H1 (cell line): ENCODE data around the gene RELCH. TPM values are rescaled to one million over a fixed set of nuclear protein-coding genes. Genes with fewer than 3 reads are reported as not detected.

Source experiments
- CTCF ChIA-PET: fragments of 300-600 bp; sonication (Branson Sonifier 250); formaldehyde crosslinking; loops from one replicate; lab custom pipeline; 2021; ENCODE audit not compliant: partially characterized antibody; lab: Charles Lee
- POLR2A ChIA-PET: fragments of 300-600 bp; sonication (Branson Sonifier 250); formaldehyde crosslinking; loops from one replicate; lab custom pipeline; 2021; ENCODE audit warnings: inconsistent platforms; ENCODE audit not compliant: partially characterized antibody; lab: Charles Lee
- DNase-seq, 2 experiments: peaks; one replicate each; pipeline versions ENCODE4 v3.0.0 to v3.0.0-alpha.2; 2010 to 2022; ENCODE audit warnings: low spot score in 2 of 2, low read depth in 1 of 2, mixed read lengths in 1 of 2
- FAIRE-seq: peaks from 2 replicates; lab custom pipeline; 2011; peaks lifted over from hg19 to GRCh38; lab: Jason Lieb, UNC
- H2AFZ ChIP-seq: 2 replicates; pipeline ENCODE4 v1.8.1; 2012; ENCODE audit warnings: low read length, inconsistent platforms
- H2AK5ac ChIP-seq: 2 replicates; pipeline ENCODE4 v1.6.1; 2013; ENCODE audit warnings: low read depth, low read length
- H2BK120ac ChIP-seq: replicated peaks from 2 replicates; pipeline ENCODE3; 2013; ENCODE audit warnings: low read depth, low read length, inconsistent platforms
- H2BK12ac ChIP-seq: 2 replicates; pipeline ENCODE4 v1.6.1; 2013; ENCODE audit warnings: low read depth, low read length
- H2BK15ac ChIP-seq: 2 replicates; pipeline ENCODE4 v1.6.1; 2013; ENCODE audit warnings: low read length
- H2BK20ac ChIP-seq: 2 replicates; pipeline ENCODE4 v1.6.1; 2013; ENCODE audit warnings: low read length
- H2BK5ac ChIP-seq: 2 replicates; pipeline ENCODE4 v1.6.1; 2013; ENCODE audit warnings: low read depth, low read length
- H3K14ac ChIP-seq: 2 replicates; pipeline ENCODE4 v1.6.1; 2013; ENCODE audit warnings: inconsistent platforms; ENCODE audit not compliant: insufficient read length
- H3K18ac ChIP-seq: 2 replicates; pipeline ENCODE4 v1.6.1; 2013; ENCODE audit warnings: low read length; ENCODE audit errors: extremely low read depth
- H3K23ac ChIP-seq: 2 replicates; pipeline ENCODE4 v1.6.1; 2013; ENCODE audit warnings: inconsistent platforms; ENCODE audit not compliant: insufficient read length
- H3K23me2 ChIP-seq: 2 replicates; pipeline ENCODE4 v1.6.1; 2013; ENCODE audit warnings: low read depth, low read length
- H3K27ac ChIP-seq: 2 replicates; pipeline ENCODE4 v1.6.1; 2011; ENCODE audit warnings: low read depth, low read length, inconsistent platforms
- H3K27me3 ChIP-seq, 4 experiments: replicated peaks in 1 of 4; 1 replicate in 1 of 4; 2 replicates in 3 of 4; pipeline versions ENCODE4 v1.6.1 to v1.8.1; 2011 to 2013; ENCODE audit warnings: low read length in 3 of 4, mild to moderate bottlenecking in 3 of 4, inconsistent platforms in 2 of 4, mixed read lengths in 2 of 4, moderate library complexity in 1 of 4; ENCODE audit not compliant: control insufficient read depth in 3 of 4, insufficient read depth in 3 of 4; ENCODE audit errors: extremely low read depth in 1 of 4
- H3K36me3 ChIP-seq, 4 experiments: 2 replicates each; pipeline versions ENCODE4 v1.6.1 to v1.8.1; 2011 to 2013; ENCODE audit warnings: mild to moderate bottlenecking in 4 of 4, low read length in 3 of 4, moderate library complexity in 2 of 4, control low read depth in 1 of 4, inconsistent platforms in 1 of 4; ENCODE audit not compliant: insufficient read depth in 4 of 4, control insufficient read depth in 2 of 4
- H3K4ac ChIP-seq: replicated peaks from 2 replicates; pipeline ENCODE3; 2013; ENCODE audit warnings: low read length, low read depth, mixed read lengths, inconsistent platforms; ENCODE audit not compliant: insufficient read length
- H3K4me1 ChIP-seq, 4 experiments: replicated peaks in 1 of 4; 1 replicate in 1 of 4; 2 replicates in 3 of 4; pipeline versions ENCODE4 v1.6.1 to v1.8.1; 2011 to 2013; ENCODE audit warnings: low read length in 3 of 4, inconsistent platforms in 2 of 4, mixed read lengths in 1 of 4; ENCODE audit not compliant: insufficient read depth in 4 of 4, control insufficient read depth in 3 of 4
- H3K4me2 ChIP-seq, 2 experiments: 2 replicates each; pipeline versions ENCODE4 v1.6.1 to v1.8.1; 2011 to 2013; ENCODE audit warnings: low read depth in 2 of 2, low read length in 2 of 2, control low read depth in 1 of 2, inconsistent platforms in 1 of 2, mild to moderate bottlenecking in 1 of 2; ENCODE audit not compliant: insufficient read depth in 1 of 2
- H3K4me3 ChIP-seq, 4 experiments: fragments of 200-600, 300-600 bp in 1 of 4; sonication (generic), shearing (Covaris generic), sonication (Bioruptor Twin) in 1 of 4; 2 replicates each; pipeline versions ENCODE4 v1.5.1 to v1.8.1; 2011 to 2016; ENCODE audit warnings: low read length in 4 of 4, low read depth in 3 of 4, control low read depth in 2 of 4, inconsistent platforms in 2 of 4, mild to moderate bottlenecking in 2 of 4, mixed read lengths in 1 of 4, moderate library complexity in 1 of 4; ENCODE audit not compliant: insufficient read depth in 2 of 4; ENCODE audit errors: extremely low read depth in 1 of 4
- H3K56ac ChIP-seq: replicated peaks from 2 replicates; pipeline ENCODE3; 2013; ENCODE audit warnings: low read depth, mild to moderate bottlenecking, mixed read lengths, low read length, inconsistent platforms; ENCODE audit not compliant: insufficient read length
- H3K79me1 ChIP-seq: 2 replicates; pipeline ENCODE4 v1.6.1; 2013; ENCODE audit warnings: low read depth, low read length, control low read depth
- H3K79me2 ChIP-seq, 2 experiments: 2 replicates each; pipeline versions ENCODE4 v1.6.1 to v1.8.1; 2012 to 2013; ENCODE audit warnings: low read length in 2 of 2, mild to moderate bottlenecking in 2 of 2, inconsistent platforms in 1 of 2; ENCODE audit not compliant: insufficient read depth in 2 of 2, control insufficient read depth in 1 of 2
- H3K9ac ChIP-seq, 4 experiments: replicated peaks in 1 of 4; 1 replicate in 1 of 4; 2 replicates in 3 of 4; pipeline versions ENCODE4 v1.6.1 to v1.8.1; 2011 to 2013; ENCODE audit warnings: low read depth in 3 of 4, low read length in 3 of 4, control low read depth in 2 of 4, mild to moderate bottlenecking in 2 of 4, moderate library complexity in 2 of 4, inconsistent platforms in 1 of 4; ENCODE audit errors: extremely low read depth in 1 of 4
- H3K9me3 ChIP-seq, 2 experiments: 2 replicates each; pipeline versions ENCODE4 v1.6.1 to v1.8.1; 2012 to 2013; ENCODE audit warnings: mild to moderate bottlenecking in 2 of 2, moderate library complexity in 2 of 2, control low read depth in 1 of 2, inconsistent platforms in 1 of 2, low read depth in 1 of 2, low read length in 1 of 2, mixed read lengths in 1 of 2; ENCODE audit not compliant: insufficient read depth in 2 of 2
- H4K20me1 ChIP-seq, 2 experiments: replicated peaks in 1 of 2; 2 replicates each; pipeline versions ENCODE3 to v1.8.1; 2011 to 2013; ENCODE audit warnings: inconsistent platforms in 2 of 2, low read length in 2 of 2, mild to moderate bottlenecking in 1 of 2; ENCODE audit not compliant: insufficient read depth in 2 of 2, control insufficient read depth in 1 of 2
- H4K5ac ChIP-seq: 2 replicates; pipeline ENCODE4 v1.6.1; 2013; ENCODE audit warnings: low read length, low read depth, mixed read lengths, inconsistent platforms; ENCODE audit not compliant: insufficient read length
- H4K8ac ChIP-seq: 2 replicates; pipeline ENCODE4 v1.8.0; 2013; ENCODE audit warnings: mild to moderate bottlenecking, moderate library complexity, low read length, inconsistent platforms; ENCODE audit not compliant: insufficient read depth; ENCODE audit errors: extremely low read depth
- H4K91ac ChIP-seq: replicated peaks from 2 replicates; pipeline ENCODE3; 2013; ENCODE audit warnings: low read length, mixed read lengths, inconsistent platforms; ENCODE audit not compliant: insufficient read length
- CBX8 ChIP-seq: fragments of 300-800, 300-1000 bp; sonication (generic); IDR thresholded peaks from 2 replicates; pipeline ENCODE4 v1.7.1; 2016; ENCODE audit warnings: low read depth, low read length, borderline replicate concordance
- CTBP2 ChIP-seq: IDR thresholded peaks from 2 replicates; pipeline ENCODE4 v1.7.0; 2011; ENCODE audit warnings: borderline replicate concordance, mild to moderate bottlenecking, moderate library complexity, mixed read lengths, low read length; ENCODE audit not compliant: insufficient read depth, insufficient read length
- CTCF ChIP-seq, 3 experiments: IDR thresholded peaks; 1 replicate in 2 of 3; 2 replicates in 1 of 3; pipeline versions ENCODE4 v1.5.1 to v1.6.1; 2011; ENCODE audit warnings: low read length in 3 of 3, mild to moderate bottlenecking in 3 of 3, inconsistent platforms in 2 of 3, low read depth in 1 of 3, moderate library complexity in 1 of 3; ENCODE audit not compliant: insufficient read depth in 1 of 3; ENCODE audit errors: control extremely low read depth in 1 of 3
- GTF2F1 ChIP-seq: IDR thresholded peaks from 2 replicates; pipeline ENCODE4 v1.6.1; 2012; ENCODE audit warnings: low read depth, low read length, improper control_type of control experiment, borderline replicate concordance
- NRF1 ChIP-seq: IDR thresholded peaks from 2 replicates; pipeline ENCODE4 v1.6.1; 2011; ENCODE audit warnings: mild to moderate bottlenecking, low read depth, low read length, improper control_type of control experiment
- POLR2A ChIP-seq, 2 experiments: IDR thresholded peaks; 1 replicate in 1 of 2; 2 replicates in 1 of 2; pipeline ENCODE4 v1.6.1; 2011; ENCODE audit warnings: low read depth in 2 of 2, low read length in 2 of 2, mild to moderate bottlenecking in 2 of 2; ENCODE audit errors: control extremely low read depth in 1 of 2
- SIN3A ChIP-seq, 2 experiments: IDR thresholded peaks in 1 of 2; conservative IDR thresholded peaks in 1 of 2; 2 replicates each; pipeline ENCODE4 v1.6.1; 2011 to 2012; ENCODE audit warnings: low read length in 2 of 2, improper control_type of control experiment in 1 of 2, low read depth in 1 of 2, mild to moderate bottlenecking in 1 of 2
- SP2 ChIP-seq: IDR thresholded peaks from 2 replicates; pipeline ENCODE4 v1.6.1; 2012; ENCODE audit warnings: mild to moderate bottlenecking, low read length, inconsistent platforms
- SUZ12 ChIP-seq: fragments of 200-600 bp; sonication (generic); IDR thresholded peaks from 2 replicates; pipeline ENCODE4 v1.6.1; 2012; ENCODE audit warnings: mild to moderate bottlenecking, inconsistent platforms, low read length, moderate library complexity, mixed read lengths
- WGBS, 2 experiments: shearing (Covaris generic) in 1 of 2; methylation state at CpG; one replicate each; pipeline versions ENCODE4 v1.1.6 to v1.1.7; 2013 to 2015; ENCODE audit warnings: low lambda C conversion rate in 2 of 2, mixed read lengths in 2 of 2, inconsistent platforms in 1 of 2, low coverage in 1 of 2, missing lambda C conversion rate in 1 of 2; ENCODE audit not compliant: insufficient replicate concordance in 2 of 2, insufficient coverage in 1 of 2, insufficient read length in 1 of 2; ENCODE audit errors: extremely low coverage in 1 of 2, missing lambda C conversion rate in 1 of 2; 5-methylcytosine and 5-hydroxymethylcytosine counted together
- polyA plus RNA-seq, 7 experiments: library from polyadenylated mRNA; depleted of rRNA in 3 of 7; stranded (reverse) in 5 of 7; unstranded in 2 of 7; fragments of >200 nt in 5 of 7; fragments of 200-250 nt in 2 of 7; gene quantifications; 1 replicate in 5 of 7; 2 replicates in 1 of 7; 4 replicates in 1 of 7; pipeline versions ENCODE4 v1.2.1 to v1.2.3, GENCODE V29; 2011 to 2013; ENCODE audit warnings: missing spikeins in 2 of 7, mixed read lengths in 2 of 7
- total RNA-seq: library from RNA; stranded (reverse); fragmentation: NEBNext Ultra II Directional; extraction: Animal tissue kit (Norgen Biotek cat#: 25700); gene quantifications from 2 replicates; pipeline ENCODE4 v1.2.1, GENCODE V29; 2021

Gene RELCH
- total and polyA plus RNA-seq, 2 of the 8 experiments (the other 6 are each of a cell fraction or from before 2014, with no cell fraction given): 7.3 to 26.9 TPM

GRCh38 chr18:62321201-62321600, 134.1 kb downstream of the RELCH start:
- FAIRE-seq (no peak), DNase-seq (no peak)
- no peak overlapping the region for H2BK12ac ChIP-seq
- H2AFZ ChIP-seq: no peak overlapping the region
- no peaks in the 10 kb centered on the region for H3K9me3 ChIP-seq
- ChIA-PET POLR2A (no interaction called here), CTCF (no interaction called here)
- no peak overlapping the region for H2BK20ac ChIP-seq
- H3K79me1 ChIP-seq: no peaks in the 10 kb centered on the region
- H3K36me3 ChIP-seq: no peaks in the 10 kb centered on the region
- H4K20me1 ChIP-seq: no peaks in the 10 kb centered on the region
- peaks cover 7 to 18% (median 7%) of the 10 kb centered on the region in 4 experiments; a peak in 4 of 7 replicates for H3K4me1 ChIP-seq
- no peak overlapping the region for H3K27ac ChIP-seq
- H3K9ac ChIP-seq: no peak overlapping the region
- no peak overlapping the region for H4K8ac ChIP-seq
- TF ChIP-seq NRF1 (no peak), CTBP2 (no peak), CTCF (IDR thresholded peaks at IDR 0.05; ENCODE audit: control extremely low read depth in 1 of 3, insufficient read depth in 1 of 3, low read depth in 1 of 3, low read length in 3 of 3) (no peak), SIN3A (conservative IDR thresholded peaks at IDR 0.05 in 1 of 2, IDR thresholded peaks at IDR 0.05 in 1 of 2; ENCODE audit: low read depth in 1 of 2, low read length in 2 of 2) (no peak), GTF2F1 (no peak), SUZ12 (no peak), CBX8 (no peak), POLR2A (IDR thresholded peaks at IDR 0.05; ENCODE audit: control extremely low read depth in 1 of 2, low read depth in 2 of 2, low read length in 2 of 2) (no peak), SP2 (no peak)
- H3K4me3 ChIP-seq: no peak overlapping the region
- peaks cover 0 to 12% (median 7%) of the 10 kb centered on the region in 4 experiments; a peak in 6 of 7 replicates for H3K27me3 ChIP-seq
- no peak overlapping the region for H2BK5ac ChIP-seq
- peaks cover 16% of the 10 kb centered on the region for H3K23me2 ChIP-seq
- no peak overlapping the region for H2AK5ac ChIP-seq
- peaks cover 0 to 1% of the 10 kb centered on the region in 2 experiments; a peak in 1 of 4 replicates for H3K79me2 ChIP-seq
- no peak overlapping the region for H4K5ac ChIP-seq
- no peak overlapping the region for H3K14ac ChIP-seq
- 68% methylated on average over 3 of the region's 3 CpGs; no CpG with 5 or more reads in 1 of the 2 experiments for WGBS, 2 experiments
- H3K56ac ChIP-seq: no peak overlapping the region
- H3K4me2 ChIP-seq: no peak overlapping the region
- H2BK120ac ChIP-seq: no peak overlapping the region
- no peak overlapping the region for H3K18ac ChIP-seq
- H2BK15ac ChIP-seq: no peak overlapping the region
- H4K91ac ChIP-seq: no peak overlapping the region
- no peak overlapping the region for H3K23ac ChIP-seq
- no peak overlapping the region for H3K4ac ChIP-seq
